ENCODE data around the gene LITAF.

- TF ChIP-seq CTCF (conservative IDR thresholded peaks at IDR 0.05; ENCODE audit: low read length) (no peak), EZH2phosphoT487 (IDR thresholded peaks at IDR 0.05; ENCODE audit: borderline replicate concordance, low read depth, low read length) (no peak)
Observed at GRCh38 chr16:11620243-11621003, 33.7 kb upstream of the LITAF start.
